ENCODE measurements around the gene TMEM170B. TPM values are rescaled to one million over a fixed set of nuclear protein-coding genes. Genes with fewer than 3 reads are reported as not detected.

Gene TMEM170B, protein sequence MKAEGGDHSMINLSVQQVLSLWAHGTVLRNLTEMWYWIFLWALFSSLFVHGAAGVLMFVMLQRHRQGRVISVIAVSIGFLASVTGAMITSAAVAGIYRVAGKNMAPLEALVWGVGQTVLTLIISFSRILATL
- 5.6 to 6.1 TPM (median 5.7 TPM) in 3 replicates for total RNA-seq

DNA sequence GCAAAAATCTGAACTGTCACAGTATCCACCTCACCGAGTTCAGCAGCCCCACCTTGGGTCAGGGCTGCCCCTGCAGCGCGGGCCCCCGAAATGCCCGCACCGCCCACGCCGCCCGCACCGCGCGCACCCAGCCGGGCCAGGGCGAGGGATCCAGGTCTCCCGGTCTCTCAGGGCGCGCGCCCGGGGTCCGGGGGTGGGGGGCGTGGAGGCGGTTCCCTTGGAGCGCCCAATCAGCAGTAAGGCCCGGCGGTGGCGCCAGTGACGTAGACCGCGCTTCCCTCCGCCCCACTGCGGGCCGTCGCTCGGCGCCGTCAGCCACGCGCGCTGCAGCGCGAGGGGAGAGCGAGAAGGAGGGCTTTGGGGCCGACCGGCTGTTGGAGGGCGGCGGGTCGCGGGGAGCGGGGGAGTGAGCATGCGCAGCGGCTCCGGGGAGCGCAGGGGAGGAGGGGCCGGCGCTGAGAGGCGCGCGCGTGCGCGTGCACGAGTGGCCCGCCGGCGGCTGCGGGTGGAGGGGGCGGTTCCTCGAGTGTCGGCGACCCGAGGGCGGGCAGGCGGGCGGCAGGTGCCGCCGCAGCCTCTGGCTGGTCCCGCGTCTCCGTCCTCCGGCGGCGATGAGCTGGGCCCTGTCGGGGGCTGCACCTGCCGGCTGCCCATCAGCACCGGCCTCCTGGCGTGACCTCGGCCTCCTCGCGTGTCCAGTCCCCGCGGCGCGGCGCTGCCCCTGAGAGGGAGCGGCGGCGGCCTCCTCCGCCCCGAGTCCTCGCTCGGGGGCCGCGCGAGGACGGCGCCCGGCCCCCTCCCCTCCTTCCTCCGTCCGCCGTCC is at the start of gene TMEM170B:
TMEM170B (plus strand) TSS at position 521 of the 823 bp plus-strand sequence. CDS start 529 bp downstream, outside the sequence.
- H3K4me1 Mint-ChIP-seq: peaks cover 17% of the 10 kb centered on the region
- H3K27me3 Mint-ChIP-seq (ENCODE audit: low read depth): peaks cover 2% of the 10 kb centered on the region
- DNase-seq (ENCODE audit: low spot score in 2 of 2, unreplicated experiment in 2 of 2): peak; percentile 89 to 95
- H3K27ac Mint-ChIP-seq: peak within 1 kb of the TSS; percentile 51
- H3K36me3 Mint-ChIP-seq: no peaks in the 10 kb centered on the region
- TF ChIP-seq, protein P1, sequence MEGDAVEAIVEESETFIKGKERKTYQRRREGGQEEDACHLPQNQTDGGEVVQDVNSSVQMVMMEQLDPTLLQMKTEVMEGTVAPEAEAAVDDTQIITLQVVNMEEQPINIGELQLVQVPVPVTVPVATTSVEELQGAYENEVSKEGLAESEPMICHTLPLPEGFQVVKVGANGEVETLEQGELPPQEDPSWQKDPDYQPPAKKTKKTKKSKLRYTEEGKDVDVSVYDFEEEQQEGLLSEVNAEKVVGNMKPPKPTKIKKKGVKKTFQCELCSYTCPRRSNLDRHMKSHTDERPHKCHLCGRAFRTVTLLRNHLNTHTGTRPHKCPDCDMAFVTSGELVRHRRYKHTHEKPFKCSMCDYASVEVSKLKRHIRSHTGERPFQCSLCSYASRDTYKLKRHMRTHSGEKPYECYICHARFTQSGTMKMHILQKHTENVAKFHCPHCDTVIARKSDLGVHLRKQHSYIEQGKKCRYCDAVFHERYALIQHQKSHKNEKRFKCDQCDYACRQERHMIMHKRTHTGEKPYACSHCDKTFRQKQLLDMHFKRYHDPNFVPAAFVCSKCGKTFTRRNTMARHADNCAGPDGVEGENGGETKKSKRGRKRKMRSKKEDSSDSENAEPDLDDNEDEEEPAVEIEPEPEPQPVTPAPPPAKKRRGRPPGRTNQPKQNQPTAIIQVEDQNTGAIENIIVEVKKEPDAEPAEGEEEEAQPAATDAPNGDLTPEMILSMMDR (IDR thresholded peaks at IDR 0.05; ENCODE audit: unreplicated experiment): no peak
- H3K9me3 Mint-ChIP-seq: no peaks in the 10 kb centered on the region
- peak within 1 kb of the TSS; percentile 79 for H3K4me3 Mint-ChIP-seq

DNA sequence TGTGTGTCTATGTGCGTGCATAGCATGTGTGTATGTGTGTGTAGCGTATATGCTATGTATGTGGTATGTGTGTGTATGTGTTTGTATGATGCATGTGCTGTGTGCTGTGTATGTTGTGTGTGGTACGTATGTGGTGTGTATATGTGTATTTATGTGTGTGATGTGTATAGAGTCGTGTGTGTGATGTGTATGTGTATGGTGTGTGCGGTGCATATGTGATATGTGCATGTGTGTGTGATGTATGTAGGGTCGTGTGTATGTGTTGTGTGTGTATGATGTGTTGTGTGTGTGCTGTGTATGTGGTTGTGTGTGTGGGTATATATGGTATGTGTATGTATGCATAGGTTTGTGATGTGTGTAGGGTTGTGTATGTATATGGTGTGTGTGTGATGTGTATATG is 46.6 kb upstream of the TMEM170B start:
- Mint-ChIP-seq H3K27ac (no peak overlapping the region), H3K4me1 (peaks cover 26% of the 10 kb centered on the region), H3K4me3 (no peak overlapping the region), H3K36me3 (no peaks in the 10 kb centered on the region), H3K9me3 (no peaks in the 10 kb centered on the region), H3K27me3 (ENCODE audit: low read depth) (no peaks in the 10 kb centered on the region)
- TF ChIP-seq, protein P1 (IDR thresholded peaks at IDR 0.05; ENCODE audit: unreplicated experiment): no peak
- DNase-seq (ENCODE audit: low spot score in 2 of 2, unreplicated experiment in 2 of 2): no peak

DNA sequence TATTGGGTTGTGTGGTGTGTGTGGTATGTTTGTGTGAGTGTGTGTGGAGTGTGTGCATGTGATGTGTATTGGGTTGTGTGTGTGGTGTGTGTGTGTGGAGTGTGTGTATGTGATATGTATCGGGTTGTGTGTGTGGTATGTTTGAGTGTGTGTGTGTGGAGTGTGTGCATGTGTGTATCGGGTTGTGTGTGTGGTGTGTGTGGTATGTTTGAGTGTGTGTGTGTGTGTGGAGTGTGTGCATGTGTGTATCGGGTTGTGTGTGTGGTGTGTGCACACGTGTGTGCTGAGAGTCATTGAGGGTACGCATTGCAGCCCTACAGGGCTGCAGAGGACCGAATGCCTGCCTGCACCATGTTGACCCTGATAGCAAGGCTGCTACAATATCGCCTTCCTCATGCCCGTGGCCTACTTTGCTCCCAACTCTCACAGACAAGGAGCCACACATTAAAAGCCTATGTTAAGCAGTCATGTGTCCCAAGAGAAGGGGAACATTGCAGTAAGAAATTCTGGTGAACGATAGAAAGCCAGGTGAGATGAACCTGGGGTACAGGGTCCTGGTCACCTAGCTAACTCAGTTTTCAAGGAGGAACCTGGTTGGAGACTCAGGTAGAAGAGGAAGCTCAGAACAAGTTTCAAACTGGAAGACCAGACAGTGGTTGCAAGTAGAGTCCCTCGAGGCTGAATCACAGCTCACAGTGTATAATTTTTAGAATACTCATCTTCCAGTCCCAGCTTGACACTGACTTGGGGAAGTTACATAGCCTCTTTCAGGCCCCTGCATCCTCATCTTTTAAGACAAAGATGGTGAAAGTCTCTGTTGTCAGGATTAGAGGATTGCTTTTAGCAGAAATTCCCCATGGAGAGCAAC is 45.7 kb upstream of the TMEM170B start:
- no peak overlapping the region for H3K27ac Mint-ChIP-seq
- H3K9me3 Mint-ChIP-seq: no peaks in the 10 kb centered on the region
- H3K4me3 Mint-ChIP-seq: no peak overlapping the region
- no peaks in the 10 kb centered on the region for H3K36me3 Mint-ChIP-seq
- no peak for DNase-seq (ENCODE audit: low spot score in 2 of 2, unreplicated experiment in 2 of 2)
- no peaks in the 10 kb centered on the region for H3K27me3 Mint-ChIP-seq (ENCODE audit: low read depth)
- peaks cover 25% of the 10 kb centered on the region for H3K4me1 Mint-ChIP-seq
- TF ChIP-seq, protein P1 (IDR thresholded peaks at IDR 0.05; ENCODE audit: unreplicated experiment): no peak

DNA sequence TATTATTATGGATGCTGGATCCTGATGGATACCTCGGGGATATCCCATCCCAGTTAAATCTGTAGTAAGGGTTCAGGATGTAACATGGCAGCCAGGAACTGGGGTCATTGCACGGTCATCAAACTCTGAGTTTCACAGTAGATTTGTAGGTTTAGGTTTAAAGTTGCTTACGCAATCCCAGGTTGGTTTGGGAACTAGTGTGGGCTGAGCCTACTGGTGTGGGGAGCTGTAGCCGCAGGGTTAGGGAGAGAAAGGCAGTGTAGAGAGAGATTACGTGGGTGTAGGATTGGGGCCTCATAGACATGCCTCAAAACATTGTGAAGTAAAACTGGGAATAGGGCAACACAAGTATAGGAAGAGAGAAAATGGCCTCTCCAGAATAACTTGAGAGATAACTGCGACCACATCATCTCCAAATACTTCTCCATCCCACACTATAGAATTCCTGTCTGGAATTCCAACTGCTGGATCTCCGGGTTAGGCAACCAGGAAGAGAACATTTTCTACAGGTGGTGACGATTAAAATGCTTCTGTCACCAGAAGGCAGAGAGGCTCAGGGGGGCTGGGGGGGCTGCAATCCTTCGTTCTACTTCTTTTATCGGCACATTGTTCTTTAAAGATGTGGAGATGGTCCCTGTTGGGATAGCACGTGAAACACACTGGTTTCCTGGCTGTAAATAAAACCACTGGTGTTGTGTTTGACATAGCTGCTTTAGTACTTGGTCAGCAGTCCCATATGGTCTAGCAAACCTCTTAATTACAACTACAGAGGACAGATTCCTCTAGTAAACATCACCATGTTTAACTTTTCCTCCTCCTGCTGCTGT is 44.9 kb upstream of the TMEM170B start:
- Mint-ChIP-seq H3K36me3 (no peaks in the 10 kb centered on the region), H3K4me1 (peaks cover 27% of the 10 kb centered on the region), H3K27me3 (ENCODE audit: low read depth) (no peaks in the 10 kb centered on the region), H3K27ac (no peak overlapping the region), H3K9me3 (no peaks in the 10 kb centered on the region), H3K4me3 (no peak overlapping the region)
- DNase-seq (ENCODE audit: low spot score in 2 of 2, unreplicated experiment in 2 of 2): no peak
- TF ChIP-seq, protein P1 (IDR thresholded peaks at IDR 0.05; ENCODE audit: unreplicated experiment): no peak

DNA sequence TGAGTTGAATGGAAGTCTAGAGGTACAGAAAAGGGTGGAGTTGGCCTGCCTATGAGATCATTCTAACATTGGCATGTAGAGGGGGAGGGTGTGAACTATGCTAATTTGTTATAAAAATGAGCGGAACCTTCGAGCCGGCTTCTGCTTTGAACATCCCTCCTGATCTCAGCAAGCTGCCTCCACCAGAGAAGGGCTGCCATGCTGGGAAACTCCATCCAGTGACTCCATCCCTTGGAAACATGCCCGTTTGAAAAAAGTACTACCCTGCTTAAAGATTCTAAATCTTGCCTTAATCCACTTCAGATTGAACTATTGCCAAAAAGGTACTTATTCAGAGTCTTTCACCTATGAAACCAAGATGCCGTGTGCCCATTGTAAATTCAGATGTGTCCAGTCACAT is 43.6 kb upstream of the TMEM170B start:
- Mint-ChIP-seq H3K27ac (no peak overlapping the region), H3K9me3 (peaks cover 1% of the 10 kb centered on the region)

More for the DNA sequence above, 43.6 kb upstream of the TMEM170B start:
- Mint-ChIP-seq H3K4me1 (peaks cover 27% of the 10 kb centered on the region), H3K36me3 (no peaks in the 10 kb centered on the region), H3K4me3 (no peak overlapping the region), H3K27me3 (ENCODE audit: low read depth) (no peaks in the 10 kb centered on the region)
- TF ChIP-seq, protein P1 (IDR thresholded peaks at IDR 0.05; ENCODE audit: unreplicated experiment): no peak
- no peak for DNase-seq (ENCODE audit: low spot score in 2 of 2, unreplicated experiment in 2 of 2)

Measured in mesothelial cell of epicardium (in vitro differentiated cells).